Testis (tissue), 2 donors: ENCODE measurements around the gene RHOXF1.

Experiments
- POLR2A ChIP-seq: fragments of 450-650 bp; IDR thresholded peaks from one replicate; pipeline ENCODE4 v1.6.1; 2017; ENCODE audit warnings: antibody characterized with exemption, mild to moderate bottlenecking, moderate library complexity
- TF ChIP-seq, protein P1 (sequence below), 3 experiments: fragments of 450-650 bp in 2 of 3; fragments of 200-600 bp in 1 of 3; sonication (generic) in 1 of 3; IDR thresholded peaks; one replicate each; pipeline ENCODE4 v1.5.1; 2016 to 2019; ENCODE audit warnings: antibody characterized with exemption in 3 of 3, mild to moderate bottlenecking in 2 of 3, moderate library complexity in 1 of 3

DNA sequence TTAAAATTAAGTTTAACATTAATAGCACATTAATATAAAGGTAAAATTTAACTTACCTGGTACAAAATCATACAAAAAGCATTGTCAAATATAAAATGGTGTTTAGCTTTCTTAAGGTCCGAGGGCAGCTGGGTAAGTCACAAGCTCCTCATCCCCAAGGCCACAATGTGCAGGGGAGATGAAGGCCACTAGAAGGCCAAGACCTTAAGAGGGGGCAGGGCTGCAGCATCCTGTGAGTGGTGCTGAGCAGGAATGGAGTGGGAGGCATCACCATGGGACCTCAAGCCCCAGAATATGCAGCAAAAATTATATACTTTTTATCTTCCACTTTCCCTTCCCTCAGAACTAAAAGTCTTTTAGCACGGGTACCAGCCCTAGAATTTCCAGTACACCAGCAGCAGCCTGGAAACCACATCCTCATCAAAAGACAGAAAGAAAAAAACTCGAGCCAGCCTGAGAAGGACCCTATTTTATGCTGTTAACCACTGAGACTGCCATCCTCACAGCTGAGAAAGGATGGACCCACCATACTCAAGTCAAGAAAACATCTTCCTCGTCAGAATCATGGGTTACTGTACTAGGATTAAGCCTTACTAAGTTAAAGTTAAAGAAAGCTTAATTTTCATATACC lies 29.7 kb upstream of the RHOXF1 start:
- no peak for TF ChIP-seq POLR2A
- TF ChIP-seq, protein P1, sequence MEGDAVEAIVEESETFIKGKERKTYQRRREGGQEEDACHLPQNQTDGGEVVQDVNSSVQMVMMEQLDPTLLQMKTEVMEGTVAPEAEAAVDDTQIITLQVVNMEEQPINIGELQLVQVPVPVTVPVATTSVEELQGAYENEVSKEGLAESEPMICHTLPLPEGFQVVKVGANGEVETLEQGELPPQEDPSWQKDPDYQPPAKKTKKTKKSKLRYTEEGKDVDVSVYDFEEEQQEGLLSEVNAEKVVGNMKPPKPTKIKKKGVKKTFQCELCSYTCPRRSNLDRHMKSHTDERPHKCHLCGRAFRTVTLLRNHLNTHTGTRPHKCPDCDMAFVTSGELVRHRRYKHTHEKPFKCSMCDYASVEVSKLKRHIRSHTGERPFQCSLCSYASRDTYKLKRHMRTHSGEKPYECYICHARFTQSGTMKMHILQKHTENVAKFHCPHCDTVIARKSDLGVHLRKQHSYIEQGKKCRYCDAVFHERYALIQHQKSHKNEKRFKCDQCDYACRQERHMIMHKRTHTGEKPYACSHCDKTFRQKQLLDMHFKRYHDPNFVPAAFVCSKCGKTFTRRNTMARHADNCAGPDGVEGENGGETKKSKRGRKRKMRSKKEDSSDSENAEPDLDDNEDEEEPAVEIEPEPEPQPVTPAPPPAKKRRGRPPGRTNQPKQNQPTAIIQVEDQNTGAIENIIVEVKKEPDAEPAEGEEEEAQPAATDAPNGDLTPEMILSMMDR (IDR thresholded peaks at IDR 0.05): no peak
